Fibroblast of peridontal ligament (primary cell): ENCODE results near the gene NRAP.

ENCODE experiments used
- DNase-seq: peaks from one replicate; pipeline ENCODE4 v3.0.0-alpha.2; 2010; ENCODE audit errors: extremely low read depth

Gene NRAP

GRCh38 chr10:113631684-113632367, 32.0 kb downstream of the NRAP start:
- DNase-seq = no peak

DNA sequence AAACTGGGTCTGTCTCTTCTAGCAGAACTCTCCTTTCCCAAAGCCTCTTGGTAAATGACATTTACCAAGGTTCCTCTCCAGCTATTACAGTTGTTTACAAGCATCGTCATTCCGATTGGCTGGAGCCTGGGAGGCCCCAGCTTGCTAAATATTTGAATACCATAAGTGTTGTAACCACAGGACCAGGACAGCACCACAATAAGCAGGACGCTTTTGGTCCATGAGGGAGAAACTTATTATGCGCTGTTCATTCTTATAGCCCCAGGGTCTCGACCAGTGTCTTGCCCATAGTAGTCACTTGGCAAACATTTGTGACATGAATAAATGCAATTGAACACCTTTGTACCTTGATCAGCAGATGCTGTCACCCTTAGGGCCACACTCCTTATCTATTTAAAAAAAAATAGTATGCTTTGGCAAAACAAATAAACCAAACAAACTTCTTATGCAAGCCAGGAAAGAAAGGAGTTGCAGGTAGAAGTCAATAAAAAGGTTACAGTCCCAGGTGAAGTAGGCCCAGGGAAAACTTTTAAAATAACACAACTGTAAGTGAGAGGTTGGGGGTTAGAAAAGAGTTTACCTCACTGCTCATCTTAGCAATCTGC, 32.8 kb downstream of the NRAP start:
- DNase-seq = no peak

DNA sequence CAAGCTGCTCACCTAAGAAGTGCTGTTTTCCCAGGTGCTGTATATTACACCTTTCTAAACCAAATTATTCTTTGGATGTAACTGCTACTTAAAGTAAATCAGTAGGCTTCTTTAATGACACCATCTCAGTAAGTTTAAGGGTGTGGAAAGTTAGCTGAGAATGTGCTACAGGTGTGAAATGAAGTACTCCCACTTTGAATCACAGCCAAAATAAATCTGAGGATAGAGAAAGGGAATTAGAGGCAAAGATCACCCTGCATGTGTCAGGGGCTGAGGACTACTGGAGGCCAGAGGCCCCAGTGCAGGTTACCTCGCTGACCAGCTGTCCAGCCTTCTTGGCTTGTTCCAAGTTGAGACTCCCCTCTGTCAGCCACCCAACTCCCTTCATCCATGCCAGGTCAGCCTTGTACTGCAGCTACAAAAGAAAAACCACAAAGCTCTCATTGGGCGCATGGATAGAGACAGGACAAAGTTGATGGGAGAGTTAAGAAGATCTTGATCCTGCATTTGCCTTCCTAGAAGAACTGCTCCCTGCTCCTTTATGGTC, 35.2 kb downstream of the NRAP start:
- DNase-seq = no peak

- no peak for DNase-seq
Observed at GRCh38 chr10:113627836-113628235, 36.0 kb downstream of the NRAP start.

DNA sequence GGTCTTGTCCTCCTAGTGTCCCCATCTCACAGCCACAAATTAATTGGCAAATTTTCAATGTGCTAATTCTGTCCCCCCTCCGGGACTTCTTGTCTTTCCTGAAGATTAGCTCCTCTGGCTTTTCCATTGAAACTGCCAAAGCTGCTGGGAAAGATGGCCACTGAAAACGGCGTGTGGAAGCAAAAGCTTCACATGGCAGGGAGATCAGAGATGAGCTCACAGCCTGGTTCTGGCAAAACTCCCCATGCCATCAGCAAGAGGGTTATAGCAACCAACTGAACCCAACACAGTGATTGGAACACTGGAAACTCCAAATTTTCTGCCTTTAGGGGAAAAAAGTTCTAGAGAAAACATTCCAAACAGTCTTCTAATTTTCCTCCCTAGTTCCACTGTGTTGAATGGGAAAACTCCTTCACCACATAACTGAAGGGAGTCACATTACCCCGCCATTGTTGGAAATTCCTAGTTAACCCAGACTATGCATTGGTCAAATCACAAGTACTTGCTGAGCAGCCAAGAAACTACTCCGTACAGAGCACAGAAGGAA, 37.0 kb downstream of the NRAP start:
- no peak for DNase-seq

GRCh38 chr10:113625461-113626186, 38.2 kb downstream of the NRAP start:
- DNase-seq = no peak

DNA sequence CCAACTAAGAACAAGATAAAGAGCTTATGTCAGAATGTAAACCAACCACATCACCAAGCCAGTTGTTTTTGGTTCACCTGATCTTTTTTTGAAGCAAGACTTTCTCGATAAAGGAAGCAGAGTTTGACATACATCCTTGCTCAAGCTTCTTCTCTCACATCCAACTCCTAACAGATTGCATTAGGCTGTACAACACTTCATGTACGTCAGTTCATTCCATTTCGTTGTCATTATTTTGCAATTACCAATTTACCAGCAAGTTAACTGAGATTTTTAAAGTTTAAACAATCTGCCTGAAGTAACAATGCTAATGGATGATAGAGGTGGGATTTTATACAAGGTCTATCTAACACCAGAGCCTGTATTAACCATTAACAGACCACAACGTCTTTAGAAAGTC, 41.0 kb downstream of the NRAP start:
- no peak for DNase-seq

GRCh38 chr10:113621799-113622198, 42.0 kb downstream of the NRAP start:
- no peak for DNase-seq

- DNase-seq = no peak
Observed at GRCh38 chr10:113620936-113621335, 42.9 kb downstream of the NRAP start.

GRCh38 chr10:113620511-113620910, 43.3 kb downstream of the NRAP start:
- DNase-seq = no peak

DNA sequence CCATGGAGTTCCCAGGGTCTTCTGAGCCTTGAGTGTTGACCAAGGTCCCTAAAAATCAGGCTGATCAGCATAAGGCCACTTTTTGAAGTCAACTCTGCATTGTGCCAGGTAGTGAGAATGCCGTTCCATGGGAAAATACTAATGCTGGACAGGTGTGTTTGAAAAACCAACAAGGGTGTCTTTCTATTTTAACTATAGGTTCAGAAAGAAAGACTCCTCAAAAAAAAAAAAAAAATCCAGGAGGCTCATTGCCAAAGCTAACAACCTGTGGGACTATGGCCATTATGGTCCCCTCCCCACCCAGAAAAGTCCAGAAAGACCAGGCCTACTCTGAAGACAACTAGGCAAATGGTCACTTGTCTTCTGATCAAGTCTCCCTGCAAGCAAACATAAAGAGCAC, 44.4 kb downstream of the NRAP start:
- DNase-seq = no peak

DNA sequence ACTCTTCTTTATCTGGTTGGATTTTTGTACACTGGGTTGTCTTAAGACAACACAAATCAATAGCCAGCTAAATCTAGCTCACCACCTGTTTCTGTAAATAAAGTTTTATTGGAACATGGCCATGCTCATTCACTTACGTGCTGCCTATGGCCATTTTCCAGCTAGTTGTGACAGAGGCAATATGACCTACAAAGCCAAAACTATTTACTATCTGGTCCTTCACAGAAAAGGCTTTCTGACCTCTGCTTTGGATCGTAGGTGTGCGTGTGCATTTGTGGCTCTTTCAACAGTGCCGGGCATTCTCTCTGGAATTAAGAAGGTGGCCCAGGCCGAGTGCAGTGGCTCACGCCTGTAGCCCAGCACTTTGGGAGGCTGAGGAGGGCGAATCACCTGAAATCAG, 45.5 kb downstream of the NRAP start:
- no peak for DNase-seq

DNA sequence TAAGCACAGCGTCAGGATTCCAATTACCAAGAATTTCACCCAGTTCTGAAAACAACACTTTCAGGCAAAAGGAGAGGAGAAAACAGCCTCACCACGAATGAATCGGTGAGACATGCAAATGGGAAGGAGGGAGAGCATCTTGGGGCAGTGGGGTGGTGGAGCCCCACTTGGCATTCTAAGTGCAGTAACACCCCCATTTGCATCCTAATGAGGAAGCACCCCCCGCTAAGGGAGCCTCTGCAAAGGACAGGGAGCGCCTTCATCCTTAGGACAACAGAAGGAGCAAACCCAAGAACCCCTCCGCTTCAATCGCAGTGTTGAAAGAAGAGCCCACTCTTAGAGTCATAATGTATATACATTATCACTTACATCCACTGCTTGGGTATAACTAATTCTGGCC, 46.8 kb downstream of the NRAP start:
- DNase-seq = no peak

GRCh38 chr10:113616244-113617074, 47.4 kb downstream of the NRAP start:
- no peak for DNase-seq

- DNase-seq = no peak
Observed at GRCh38 chr10:113613977-113614690, 49.7 kb downstream of the NRAP start.

DNA sequence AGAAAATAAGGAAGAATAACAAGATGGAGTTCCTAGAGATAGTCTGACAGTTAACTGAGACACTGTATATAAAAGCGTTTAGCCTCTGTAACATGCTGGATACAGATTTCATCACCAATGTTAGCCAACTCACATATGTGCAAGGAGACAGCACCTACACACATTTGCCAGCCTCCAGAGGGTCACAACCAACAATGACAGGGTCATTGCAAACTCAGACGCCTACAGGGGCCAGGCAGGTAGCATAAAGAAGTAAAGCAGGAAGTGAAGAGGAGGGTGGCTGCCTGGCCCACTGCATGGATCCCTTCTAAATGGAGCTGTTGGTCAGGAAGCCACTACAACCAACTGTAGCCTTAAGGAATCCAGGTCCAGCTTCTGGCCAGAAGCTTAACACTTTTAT, 50.4 kb downstream of the NRAP start:
- no peak for DNase-seq

- no peak for DNase-seq
Observed at GRCh38 chr10:113612154-113612553, 51.7 kb downstream of the NRAP start.

- DNase-seq = no peak
Observed at GRCh38 chr10:113610631-113611601, 52.9 kb downstream of the NRAP start.

DNA sequence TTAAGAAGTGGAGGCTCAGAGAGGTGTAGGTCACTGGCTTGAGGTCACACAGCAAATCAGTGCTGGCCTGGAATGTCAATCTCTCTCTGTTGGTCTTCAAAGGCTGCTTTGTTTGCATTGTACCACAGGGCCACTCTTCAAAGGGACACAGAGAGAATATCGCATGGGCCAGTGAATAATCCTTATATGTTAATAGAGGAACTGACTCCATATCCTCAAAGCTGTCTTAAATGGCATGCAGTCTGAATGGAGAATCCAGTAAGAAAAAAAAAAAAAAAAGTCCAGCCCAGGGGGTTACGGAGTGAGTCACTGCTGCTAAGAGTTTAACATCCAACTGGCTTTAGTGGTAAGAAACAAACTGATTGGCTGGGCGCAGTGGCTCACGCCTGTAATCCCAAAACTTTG, 54.1 kb downstream of the NRAP start:
- peak; percentile 7 for DNase-seq
